PC-9 (cell line): Measurements from ENCODE around the gene MCCD1. TPM values are rescaled to one million over a fixed set of nuclear protein-coding genes. Genes with fewer than 3 reads are reported as not detected.

ENCODE experiments used
- Bru-seq: library from RNA; stranded (reverse); fragments of 400-500 nt; gene quantifications from one replicate; lab custom pipeline; 2021; lab: Mats Ljungman, UMichigan
- BruChase-seq, 2 experiments: library from RNA; stranded (reverse); fragments of 400-500 nt; gene quantifications; one replicate each; lab custom pipeline; 2021; lab: Mats Ljungman, UMichigan
- BruUV-seq: library from RNA; stranded (reverse); fragments of 400-500 nt; replicated peaks from 2 replicates; lab custom pipeline; 2021; lab: Mats Ljungman, UMichigan
- CTCF ChIA-PET: fragments of 300-600 bp; sonication (Branson Sonifier 250); formaldehyde crosslinking; loops from one replicate; lab custom pipeline; 2022; ENCODE audit warnings: antibody characterized with exemption; lab: Charles Lee
- POLR2A ChIA-PET: fragments of 300-600 bp; sonication (Branson Sonifier 250); formaldehyde crosslinking; loops from one replicate; lab custom pipeline; 2022; ENCODE audit warnings: antibody characterized with exemption; ENCODE audit not compliant: unreplicated experiment; lab: Charles Lee
- DNase-seq, 2 experiments: peaks; one replicate each; pipeline versions ENCODE4 v3.0.0 to v3.0.0-alpha.2; 2015 to 2022; ENCODE audit warnings: mixed read lengths in 1 of 2
- H2AFZ ChIP-seq: fragments of 200-600 bp; sonication (generic); 2 replicates; pipeline ENCODE4 v1.8.1; 2017; ENCODE audit warnings: antibody characterized with exemption
- H3F3A ChIP-seq: fragments of 200-600 bp; sonication (generic); 2 replicates; pipeline ENCODE4 v1.8.1; 2017; ENCODE audit warnings: antibody characterized with exemption, mild to moderate bottlenecking, low read depth; ENCODE audit not compliant: insufficient read depth
- H3K27ac ChIP-seq: fragments of 200-600 bp; sonication (generic); 2 replicates; pipeline ENCODE4 v1.6.1; 2016; ENCODE audit warnings: mixed run types
- H3K27me3 ChIP-seq: fragments of 200-600 bp; sonication (generic); 2 replicates; pipeline ENCODE4 v1.6.1; 2016; ENCODE audit warnings: low read depth, mixed run types; ENCODE audit not compliant: insufficient read depth
- H3K36me3 ChIP-seq: fragments of 200-600 bp; sonication (generic); 2 replicates; pipeline ENCODE4 v1.6.1; 2016; ENCODE audit warnings: low read depth, mixed run types
- H3K4me1 ChIP-seq: fragments of 200-600 bp; sonication (generic); replicated peaks from 2 replicates; pipeline ENCODE4 v1.6.1; 2016; ENCODE audit warnings: mixed run types; ENCODE audit not compliant: insufficient read depth
- H3K4me2 ChIP-seq: fragments of 200-600 bp; sonication (generic); 2 replicates; pipeline ENCODE4 v1.6.1; 2017; ENCODE audit warnings: mixed run types
- H3K4me3 ChIP-seq: fragments of 200-600 bp; sonication (generic); 2 replicates; pipeline ENCODE4 v1.6.1; 2016; ENCODE audit warnings: mixed run types
- H3K79me2 ChIP-seq: fragments of 200-600 bp; sonication (generic); 2 replicates; pipeline ENCODE4 v1.6.1; 2017; ENCODE audit warnings: low read depth, mixed run types
- H3K9me2 ChIP-seq: fragments of 200-600 bp; sonication (generic); 2 replicates; pipeline ENCODE4 v1.8.1; 2017; ENCODE audit warnings: mild to moderate bottlenecking; ENCODE audit not compliant: insufficient read depth
- H3K9me3 ChIP-seq: fragments of 200-600 bp; sonication (generic); 2 replicates; pipeline ENCODE4 v1.8.1; 2016; ENCODE audit warnings: low read depth; ENCODE audit not compliant: insufficient read depth
- H4K20me1 ChIP-seq: fragments of 200-600 bp; sonication (generic); 2 replicates; pipeline ENCODE4 v1.8.1; 2017; ENCODE audit not compliant: insufficient read depth
- EZH2 ChIP-seq: fragments of 200-600 bp; sonication (generic); IDR thresholded peaks from 2 replicates; pipeline ENCODE4 v1.8.0; 2017; ENCODE audit warnings: antibody characterized with exemption, low read depth
- intact Hi-C: fragments of 100-400 bp; cut with micrococcal nuclease; formaldehyde crosslinking; loops from one replicate; pipeline ENCODE4 v1.10.0; 2022; ENCODE audit not compliant: unreplicated experiment
- long read RNA-seq: library from polyadenylated mRNA; stranded (forward); transcript quantifications from one replicate; pipeline ENCODE4 v2.0.0, GENCODE V29; 2022
- total RNA-seq: library from RNA; stranded (reverse); gene quantifications from 2 replicates; pipeline ENCODE4 v1.2.3, GENCODE V29; 2021
- TF ChIP-seq, protein P1 (sequence below): fragments of 200-600 bp; sonication (generic); conservative IDR thresholded peaks from 2 replicates; pipeline ENCODE4 v1.6.1; 2017; ENCODE audit warnings: mixed run types, antibody characterized with exemption, mild to moderate bottlenecking, moderate library complexity

MCCD1 gene, protein sequence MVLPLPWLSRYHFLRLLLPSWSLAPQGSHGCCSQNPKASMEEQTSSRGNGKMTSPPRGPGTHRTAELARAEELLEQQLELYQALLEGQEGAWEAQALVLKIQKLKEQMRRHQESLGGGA
- total RNA-seq (not detected in 2 replicates), Bru-seq, nascent RNA (not detected), BruChase-seq, experiment 1, labeled RNA remaining after a 2-hour chase (not detected), BruChase-seq, experiment 2, labeled RNA remaining after a 6-hour chase (not detected)
- long read RNA-seq, result 0 reads

DNA sequence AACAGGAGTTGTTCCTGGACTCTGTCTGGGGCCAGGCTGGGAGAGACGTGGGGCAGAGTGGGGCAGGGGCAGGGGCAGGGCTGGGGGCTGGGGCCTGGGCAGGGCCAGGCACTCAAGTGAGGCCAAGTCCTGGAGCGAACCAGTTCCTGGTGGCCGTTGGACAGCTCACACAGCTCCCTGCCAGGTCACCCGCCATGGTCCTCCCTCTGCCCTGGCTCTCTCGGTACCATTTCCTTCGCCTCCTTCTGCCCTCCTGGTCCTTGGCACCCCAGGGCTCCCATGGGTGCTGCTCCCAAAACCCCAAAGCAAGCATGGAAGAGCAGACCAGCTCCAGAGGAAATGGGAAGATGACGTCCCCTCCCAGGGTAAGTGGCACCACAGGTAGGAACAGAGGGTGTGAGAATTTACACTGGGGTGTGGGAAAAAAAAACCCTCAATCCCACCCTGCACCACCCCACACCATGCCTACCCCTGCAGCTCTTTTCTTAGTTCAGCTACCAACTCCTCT lies at the start of gene MCCD1:
Gene MCCD1 (plus strand): TSS at position 142 of the 508 bp plus-strand sequence. CDS start 53 bp downstream, at position 195.
- no peaks in the 10 kb centered on the region for H3K27me3 ChIP-seq
- no TSS peak for BruUV-seq
- no peak within 1 kb of the TSS for H3K27ac ChIP-seq
- 0 out of 2 replicates have a peak, but pooled peaks cover 5% of the 10 kb centered on the region for H3K79me2 ChIP-seq
- TF ChIP-seq, protein P1, sequence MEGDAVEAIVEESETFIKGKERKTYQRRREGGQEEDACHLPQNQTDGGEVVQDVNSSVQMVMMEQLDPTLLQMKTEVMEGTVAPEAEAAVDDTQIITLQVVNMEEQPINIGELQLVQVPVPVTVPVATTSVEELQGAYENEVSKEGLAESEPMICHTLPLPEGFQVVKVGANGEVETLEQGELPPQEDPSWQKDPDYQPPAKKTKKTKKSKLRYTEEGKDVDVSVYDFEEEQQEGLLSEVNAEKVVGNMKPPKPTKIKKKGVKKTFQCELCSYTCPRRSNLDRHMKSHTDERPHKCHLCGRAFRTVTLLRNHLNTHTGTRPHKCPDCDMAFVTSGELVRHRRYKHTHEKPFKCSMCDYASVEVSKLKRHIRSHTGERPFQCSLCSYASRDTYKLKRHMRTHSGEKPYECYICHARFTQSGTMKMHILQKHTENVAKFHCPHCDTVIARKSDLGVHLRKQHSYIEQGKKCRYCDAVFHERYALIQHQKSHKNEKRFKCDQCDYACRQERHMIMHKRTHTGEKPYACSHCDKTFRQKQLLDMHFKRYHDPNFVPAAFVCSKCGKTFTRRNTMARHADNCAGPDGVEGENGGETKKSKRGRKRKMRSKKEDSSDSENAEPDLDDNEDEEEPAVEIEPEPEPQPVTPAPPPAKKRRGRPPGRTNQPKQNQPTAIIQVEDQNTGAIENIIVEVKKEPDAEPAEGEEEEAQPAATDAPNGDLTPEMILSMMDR, result no peak
- no peak for TF ChIP-seq EZH2
- ChIA-PET CTCF (no interaction called here), POLR2A (interaction anchor here (0.7 kb wide), 1 partner anchor 33 kb away, joined by 4 read pairs; no protein-coding TSS in a partner anchor)
- H3K9me3 ChIP-seq, result no peaks in the 10 kb centered on the region
- no peak for DNase-seq
- H3K4me1 ChIP-seq, result 0 out of 2 replicates have a peak, but pooled peaks cover 7% of the 10 kb centered on the region
- peaks cover 30% of the 10 kb centered on the region for H3K36me3 ChIP-seq
- no peak within 1 kb of the TSS for H3K4me2 ChIP-seq
- H2AFZ ChIP-seq, result no peak within 1 kb of the TSS
- intact Hi-C loops, result loop anchor here (5.0 kb wide), 1 partner anchor 37 kb away; no protein-coding TSS in a partner anchor
- peaks cover 43% of the 10 kb centered on the region for H4K20me1 ChIP-seq
- H3K4me3 ChIP-seq, result no peak within 1 kb of the TSS
- H3K9me2 ChIP-seq, result no peaks in the 10 kb centered on the region
- H3F3A ChIP-seq, result peaks cover 52% of the 10 kb centered on the region

DNA sequence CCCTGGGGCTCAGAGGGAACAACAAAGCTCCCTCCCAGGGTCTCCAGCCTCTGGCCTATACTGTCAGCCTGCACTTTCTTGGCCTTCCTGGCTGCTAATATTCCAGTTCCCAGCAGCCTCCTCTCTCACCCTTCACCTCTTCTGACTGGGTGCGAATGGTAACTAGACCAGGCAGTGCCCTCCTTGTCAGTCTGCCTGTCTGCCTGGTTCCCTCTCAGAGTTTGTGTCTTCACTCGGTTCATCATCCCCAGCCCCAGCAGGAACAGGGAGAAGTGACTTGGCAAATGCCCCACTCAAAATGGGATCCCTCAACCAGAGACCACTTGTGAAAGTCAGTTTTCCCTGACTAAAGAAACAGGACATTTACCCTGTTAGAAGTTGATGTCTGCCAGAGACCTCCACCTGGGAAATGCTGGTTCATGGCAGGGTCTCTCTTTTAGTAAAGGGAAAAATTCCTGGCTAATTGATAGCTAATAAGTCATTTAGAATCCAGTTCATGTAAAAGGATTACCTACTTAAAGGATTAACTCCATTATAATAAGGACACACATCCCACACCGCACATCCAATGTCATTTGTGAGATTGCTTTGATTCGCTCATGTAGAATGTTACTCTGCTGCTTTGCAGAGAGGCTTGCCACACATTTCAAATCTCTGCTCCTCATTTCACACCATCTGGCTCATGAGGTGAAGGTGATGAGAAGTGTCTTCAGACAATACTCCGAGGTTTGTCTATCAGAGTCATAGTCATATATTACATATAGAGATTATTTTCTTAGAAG lies 49.4 kb upstream of the MCCD1 start:
- BruUV-seq, result no TSS peak
- H3K4me1 ChIP-seq, result peaks cover 7% of the 10 kb centered on the region
- H3K27ac ChIP-seq, result no peak overlapping the region
- no peaks in the 10 kb centered on the region for H3K9me3 ChIP-seq
- H3K9me2 ChIP-seq, result no peaks in the 10 kb centered on the region
- H3K4me2 ChIP-seq, result no peak overlapping the region
- H2AFZ ChIP-seq, result no peak overlapping the region
- DNase-seq, result no peak
- H3K79me2 ChIP-seq, result no peaks in the 10 kb centered on the region
- TF ChIP-seq, protein P1, result no peak
- no peak for TF ChIP-seq EZH2
- intact Hi-C loops, result no loop called here
- H3K27me3 ChIP-seq, result peaks cover 3% of the 10 kb centered on the region; the same call in 1 of the 2 replicates
- no peaks in the 10 kb centered on the region for H4K20me1 ChIP-seq
- CTCF ChIA-PET, result no interaction called here
- H3K4me3 ChIP-seq, result no peak overlapping the region
- POLR2A ChIA-PET, result interaction anchor here (0.8 kb wide), 1 partner anchor 492 kb away, joined by 7 read pairs; no protein-coding TSS in a partner anchor
- H3F3A ChIP-seq, result no peaks in the 10 kb centered on the region
- H3K36me3 ChIP-seq, result no peaks in the 10 kb centered on the region

DNA sequence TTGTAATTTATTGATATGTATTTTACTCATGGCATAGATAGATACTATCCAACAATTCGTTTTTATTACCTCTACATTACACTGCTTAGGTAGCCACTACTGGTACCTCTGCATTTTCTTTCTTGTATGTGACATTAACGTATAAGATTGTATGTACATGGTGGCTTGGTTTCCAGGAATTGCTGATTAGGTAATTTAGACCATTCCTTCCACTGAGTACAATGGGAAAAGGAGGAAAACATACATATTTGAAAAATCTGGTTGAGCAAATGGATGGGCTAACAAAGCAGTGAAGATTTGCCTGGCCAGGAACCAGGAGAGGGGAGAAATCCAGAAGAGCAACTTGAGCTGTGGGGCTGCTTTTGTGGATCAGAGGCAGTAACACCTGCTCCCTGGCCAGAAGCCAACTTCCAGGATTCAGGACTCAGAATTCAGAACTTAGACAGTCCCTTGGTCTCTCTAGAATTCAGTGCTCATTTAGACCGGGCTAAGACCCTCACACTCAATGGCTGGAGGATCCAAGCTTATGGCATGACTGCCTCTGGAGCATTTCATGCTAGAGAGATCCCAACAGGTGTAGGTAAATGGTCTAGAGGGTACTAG lies 48.7 kb upstream of the MCCD1 start:
- H3F3A ChIP-seq, result no peaks in the 10 kb centered on the region
- H3K9me3 ChIP-seq, result no peaks in the 10 kb centered on the region
- no TSS peak for BruUV-seq
- H3K27me3 ChIP-seq, result peaks cover 3% of the 10 kb centered on the region; the same call in 1 of the 2 replicates
- CTCF ChIA-PET, result no interaction called here
- no peak overlapping the region for H3K27ac ChIP-seq
- TF ChIP-seq, protein P1, result no peak
- H3K4me1 ChIP-seq, result 0 out of 2 replicates have a peak, but pooled peaks cover 2% of the 10 kb centered on the region
- no peak for DNase-seq
- H3K79me2 ChIP-seq, result no peaks in the 10 kb centered on the region
- no peaks in the 10 kb centered on the region for H3K36me3 ChIP-seq
- no peaks in the 10 kb centered on the region for H3K9me2 ChIP-seq
- no peak overlapping the region for H3K4me3 ChIP-seq
- no peak overlapping the region for H3K4me2 ChIP-seq
- POLR2A ChIA-PET, result interaction anchor here (0.8 kb wide), 1 partner anchor 492 kb away, joined by 7 read pairs; no protein-coding TSS in a partner anchor
- intact Hi-C loops, result no loop called here
- no peaks in the 10 kb centered on the region for H4K20me1 ChIP-seq
- H2AFZ ChIP-seq, result no peak overlapping the region
